HepG2 (cell line): ENCODE results near the gene RNF182. TPM values are rescaled to one million over a fixed set of nuclear protein-coding genes. Genes with fewer than 3 reads are reported as not detected.

ENCODE experiments used
- ATAC-seq: fragments of 200-7000 bp; cut with Tn5 transposase; 3 replicates; pipeline ENCODE4 v1.9.1; 2020; ENCODE audit warnings: mild to moderate bottlenecking, moderate library complexity
- BruUV-seq: library from RNA; stranded (reverse); fragments of 400-500 nt; replicated peaks from 2 replicates; lab custom pipeline; 2021; lab: Mats Ljungman, UMichigan
- CTCF ChIA-PET: fragments of 300-600 bp; formaldehyde crosslinking; extraction: SDS; loops from one replicate; lab custom pipeline; 2021; ENCODE audit warnings: low total read pairs, inconsistent platforms, low intra/inter-chr PET ratio; lab: Yijun Ruan, JAX
- POLR2A ChIA-PET: fragments of 350-600 bp; sonication (Branson Sonifier 250); formaldehyde crosslinking; loops from one replicate; lab custom pipeline; 2020; ENCODE audit warnings: antibody characterized with exemption, inconsistent platforms; lab: Yijun Ruan, JAX
- DNase-seq: peaks from one replicate; pipeline ENCODE4 v3.0.0-alpha.2; 2015; ENCODE audit warnings: low spot score
- FAIRE-seq: peaks from 3 replicates; lab custom pipeline; 2011; peaks lifted over from hg19 to GRCh38; lab: Jason Lieb, UNC
- H2AFZ ChIP-seq: one replicate; pipeline ENCODE4 v1.6.1; 2011; ENCODE audit warnings: low read length, inconsistent platforms
- H3K27ac ChIP-seq: fragments of 300-600 bp; 3 replicates; pipeline ENCODE4 v1.8.0; 2011; ENCODE audit warnings: mixed run types, mild to moderate bottlenecking, mixed read lengths, low read length, inconsistent platforms; ENCODE audit not compliant: insufficient read depth; ENCODE audit errors: extremely low read length
- H3K27me3 ChIP-seq, 2 experiments: fragments of 200-600 bp in 1 of 2; 2 replicates in 1 of 2; 3 replicates in 1 of 2; pipeline versions ENCODE4 v1.6.0 to v1.8.0; 2011; ENCODE audit warnings: low read length in 2 of 2, mild to moderate bottlenecking in 2 of 2, moderate library complexity in 2 of 2, inconsistent platforms in 1 of 2; ENCODE audit not compliant: insufficient read depth in 2 of 2, control insufficient read depth in 1 of 2
- H3K36me3 ChIP-seq, 2 experiments: fragments of 200-600 bp in 1 of 2; replicated peaks in 1 of 2; 2 replicates in 1 of 2; 3 replicates in 1 of 2; pipeline versions ENCODE4 v1.5.1 to v1.8.0; 2011; ENCODE audit warnings: low read length in 2 of 2, inconsistent platforms in 1 of 2; ENCODE audit not compliant: insufficient read depth in 2 of 2, control insufficient read depth in 1 of 2
- H3K4me1 ChIP-seq: 2 replicates; pipeline ENCODE4 v1.5.1; 2012; ENCODE audit warnings: low read length, inconsistent platforms; ENCODE audit not compliant: insufficient read depth
- H3K4me2 ChIP-seq: 2 replicates; pipeline ENCODE4 v1.6.0; 2011; ENCODE audit warnings: low read depth, low read length, inconsistent platforms
- H3K4me3 ChIP-seq, 3 experiments: fragments of 200-600 bp in 1 of 3; sonication (generic), shearing (Covaris generic) in 1 of 3; replicated peaks in 1 of 3; 2 replicates each; pipeline ENCODE4 v1.5.1; 2011 to 2016; ENCODE audit warnings: low read length in 3 of 3, inconsistent platforms in 2 of 3, low read depth in 2 of 3, mild to moderate bottlenecking in 2 of 3, control low read depth in 1 of 3, mixed read lengths in 1 of 3; ENCODE audit not compliant: insufficient read depth in 1 of 3
- H3K79me2 ChIP-seq: one replicate; pipeline ENCODE4 v1.6.1; 2011; ENCODE audit warnings: low read length, inconsistent platforms; ENCODE audit not compliant: insufficient read depth
- H3K9ac ChIP-seq: 2 replicates; pipeline ENCODE4 v1.6.0; 2011; ENCODE audit warnings: mild to moderate bottlenecking, low read depth, low read length, inconsistent platforms; ENCODE audit not compliant: insufficient read depth
- H3K9me3 ChIP-seq: 2 replicates; pipeline ENCODE4 v1.5.1; 2012; ENCODE audit warnings: mild to moderate bottlenecking, low read length
- H4K20me1 ChIP-seq: 2 replicates; pipeline ENCODE4 v1.6.0; 2011; ENCODE audit warnings: inconsistent platforms, mild to moderate bottlenecking, low read length, moderate library complexity; ENCODE audit not compliant: insufficient read depth
- AFF4 ChIP-seq: sonication (generic); formaldehyde crosslinking; IDR thresholded peaks from 2 replicates; pipeline ENCODE4 v1.4.0; 2020; ENCODE audit warnings: missing genetic modification reagents
- DMAP1 ChIP-seq: IDR thresholded peaks from 2 replicates; pipeline ENCODE4 v1.6.1; 2016
- FLYWCH1 ChIP-seq: sonication (generic); formaldehyde crosslinking; IDR thresholded peaks from 2 replicates; pipeline ENCODE4 v1.8.1; 2023; ENCODE audit warnings: mild to moderate bottlenecking, missing genetic modification reagents
- FOXC1 ChIP-seq: sonication (generic); formaldehyde crosslinking; IDR thresholded peaks from 2 replicates; pipeline ENCODE4 v1.8.0; 2022; ENCODE audit warnings: mild to moderate bottlenecking, missing genetic modification reagents, borderline replicate concordance
- FOXM1 ChIP-seq: sonication (generic); formaldehyde crosslinking; IDR thresholded peaks from 2 replicates; pipeline ENCODE4 v1.5.0; 2020; ENCODE audit warnings: missing genetic modification reagents
- HNF1B ChIP-seq: sonication (generic); formaldehyde crosslinking; IDR thresholded peaks from 2 replicates; pipeline ENCODE4 v1.5.1; 2020; ENCODE audit warnings: mild to moderate bottlenecking, moderate library complexity, missing genetic modification reagents
- MYC ChIP-seq: sonication (generic); formaldehyde crosslinking; IDR thresholded peaks from 2 replicates; pipeline ENCODE4 v1.9.0; 2021; ENCODE audit warnings: missing genetic modification reagents, borderline replicate concordance
- NCOA2 ChIP-seq: sonication (generic); formaldehyde crosslinking; IDR thresholded peaks from 2 replicates; pipeline ENCODE4 v1.8.0; 2022; ENCODE audit warnings: inconsistent platforms
- PAWR ChIP-seq: sonication (generic); formaldehyde crosslinking; IDR thresholded peaks from 2 replicates; pipeline ENCODE4 v1.4.0; 2020; ENCODE audit warnings: missing genetic modification reagents, mild to moderate bottlenecking, borderline replicate concordance
- SP2 ChIP-seq: sonication (generic); formaldehyde crosslinking; IDR thresholded peaks from 2 replicates; pipeline ENCODE4 v1.5.1; 2020; ENCODE audit warnings: mild to moderate bottlenecking, missing genetic modification reagents
- ZBTB1 ChIP-seq: sonication (generic); formaldehyde crosslinking; IDR thresholded peaks from 2 replicates; pipeline ENCODE4 v1.4.0; 2020; ENCODE audit warnings: missing genetic modification reagents, borderline replicate concordance
- ZFP82 ChIP-seq: sonication (generic); formaldehyde crosslinking; IDR thresholded peaks from 2 replicates; pipeline ENCODE4 v1.5.1; 2020; ENCODE audit warnings: mild to moderate bottlenecking, missing genetic modification reagents, borderline replicate concordance
- ZNF460 ChIP-seq: sonication (generic); formaldehyde crosslinking; IDR thresholded peaks from 2 replicates; pipeline ENCODE4 v1.5.1; 2020; ENCODE audit warnings: missing genetic modification reagents, mild to moderate bottlenecking, borderline replicate concordance
- ZNF510 ChIP-seq: sonication (generic); formaldehyde crosslinking; IDR thresholded peaks from 2 replicates; pipeline ENCODE4 v1.4.0; 2020; ENCODE audit warnings: low read depth, mild to moderate bottlenecking, missing genetic modification reagents
- ZNF740 ChIP-seq: sonication (generic); formaldehyde crosslinking; IDR thresholded peaks from 2 replicates; pipeline ENCODE4 v1.4.0; 2020; ENCODE audit warnings: missing genetic modification reagents
- WGBS: methylation state at CpG from one replicate; pipeline ENCODE4 v1.1.6; 2017; ENCODE audit warnings: low lambda C conversion rate; 5-methylcytosine and 5-hydroxymethylcytosine counted together
- in situ Hi-C: cut with HindIII; loops from 2 replicates; pipeline ENCODE4 v1.10.0; 2017; ENCODE audit warnings: low pct_unique_long_range_greater_than_20kb; ENCODE audit not compliant: extremely low pct_ligation_motif_present
- intact Hi-C: fragments of 100-400 bp; cut with micrococcal nuclease; formaldehyde crosslinking; loops from one replicate; pipeline ENCODE4 v1.10.0; 2022; ENCODE audit not compliant: unreplicated experiment
- polyA plus RNA-seq, 8 experiments: library from polyadenylated mRNA; depleted of rRNA in 3 of 8; stranded (reverse) in 7 of 8; unstranded in 1 of 8; fragments of >200 nt; fragmentation: Illumina TruSeq in 4 of 8; extraction: Trizol in 4 of 8; gene quantifications; 2 replicates each; pipeline versions ENCODE4 v1.2.1 to v1.2.3, GENCODE V29; 2011 to 2016; ENCODE audit warnings: low read depth in 4 of 8, missing spikeins in 1 of 8, mixed read lengths in 1 of 8; ENCODE audit not compliant: insufficient read depth in 1 of 8
- total RNA-seq, 5 experiments: library from RNA; depleted of rRNA; stranded (reverse); fragments of >200 nt; fragmentation: Illumina TruSeq; extraction: Trizol; gene quantifications; 2 replicates each; pipeline ENCODE4 v1.2.3, GENCODE V29; 2016; ENCODE audit warnings: low read depth in 1 of 5

The RNF182 gene
- total and polyA plus RNA-seq, 2 of the 13 experiments (the other 11 are each of a cell fraction or from before 2014, with no cell fraction given): not detected

GRCh38 chr6:13988049-13988738, 63.4 kb downstream of the RNF182 start (continued):
- TF ChIP-seq HNF1B (no peak), FOXM1 (CRISPR knock-in tag) (no peak), DMAP1 (CRISPR knock-in tag) (no peak), PAWR (CRISPR knock-in tag) (no peak), SP2 (no peak), ZNF460 (no peak)

- Histone ChIP-seq H3K27ac (no peak overlapping the region), H3K9me3 (no peaks in the 10 kb centered on the region), H3K4me2 (no peak overlapping the region), H3K36me3 (no peaks in the 10 kb centered on the region), H3K4me3 (no peak overlapping the region), H3K27me3 (peaks cover 0 to 28% of the 10 kb centered on the region in 2 experiments; a peak in 3 of 5 replicates), H3K79me2 (no peaks in the 10 kb centered on the region), H4K20me1 (no peaks in the 10 kb centered on the region), H3K4me1 (no peaks in the 10 kb centered on the region), H3K9ac (no peak overlapping the region), H2AFZ (no peak overlapping the region)
- WGBS: 3% methylated on average over 2 of the region's 2 CpGs
- in situ Hi-C loops (no loop called here), intact Hi-C loops (no loop called here)
- ChIA-PET POLR2A (no interaction called here), CTCF (no interaction called here)
- BruUV-seq: no TSS peak
- no peak for ATAC-seq
- no peak for DNase-seq
- FAIRE-seq: no peak
- TF ChIP-seq ZBTB1 (CRISPR knock-in tag) (no peak), AFF4 (no peak), ZNF510 (no peak), ZNF740 (no peak), FLYWCH1 (CRISPR knock-in tag) (no peak), MYC (no peak), FOXC1 (no peak), ZFP82 (CRISPR knock-in tag) (no peak), NCOA2 (no peak)
Measured at GRCh38 chr6:13988908-13989307, 64.2 kb downstream of the RNF182 start.
